Mammary epithelial cell (primary cell): ENCODE data around the gene MSANTD2.

ENCODE experiments used
- EZH2 ChIP-seq: IDR thresholded peaks from 2 replicates; pipeline ENCODE4 v1.6.1; 2012; ENCODE audit warnings: low read length, inconsistent platforms, borderline replicate concordance
- TF ChIP-seq, protein P1 (sequence below), 2 donors: IDR thresholded peaks in 1 of 2; conservative IDR thresholded peaks in 1 of 2; 2 replicates each; pipeline ENCODE4 v1.5.1; 2011 to 2012; ENCODE audit warnings: inconsistent platforms in 2 of 2, low read length in 2 of 2, mild to moderate bottlenecking in 2 of 2, control low read depth in 1 of 2, low read depth in 1 of 2; ENCODE audit not compliant: insufficient read depth in 1 of 2; ENCODE audit errors: extremely low read depth in 1 of 2

GRCh38 chr11:124799348-124800225 lies 619 bp downstream of the MSANTD2 start:
- TF ChIP-seq, protein P1, sequence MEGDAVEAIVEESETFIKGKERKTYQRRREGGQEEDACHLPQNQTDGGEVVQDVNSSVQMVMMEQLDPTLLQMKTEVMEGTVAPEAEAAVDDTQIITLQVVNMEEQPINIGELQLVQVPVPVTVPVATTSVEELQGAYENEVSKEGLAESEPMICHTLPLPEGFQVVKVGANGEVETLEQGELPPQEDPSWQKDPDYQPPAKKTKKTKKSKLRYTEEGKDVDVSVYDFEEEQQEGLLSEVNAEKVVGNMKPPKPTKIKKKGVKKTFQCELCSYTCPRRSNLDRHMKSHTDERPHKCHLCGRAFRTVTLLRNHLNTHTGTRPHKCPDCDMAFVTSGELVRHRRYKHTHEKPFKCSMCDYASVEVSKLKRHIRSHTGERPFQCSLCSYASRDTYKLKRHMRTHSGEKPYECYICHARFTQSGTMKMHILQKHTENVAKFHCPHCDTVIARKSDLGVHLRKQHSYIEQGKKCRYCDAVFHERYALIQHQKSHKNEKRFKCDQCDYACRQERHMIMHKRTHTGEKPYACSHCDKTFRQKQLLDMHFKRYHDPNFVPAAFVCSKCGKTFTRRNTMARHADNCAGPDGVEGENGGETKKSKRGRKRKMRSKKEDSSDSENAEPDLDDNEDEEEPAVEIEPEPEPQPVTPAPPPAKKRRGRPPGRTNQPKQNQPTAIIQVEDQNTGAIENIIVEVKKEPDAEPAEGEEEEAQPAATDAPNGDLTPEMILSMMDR (conservative IDR thresholded peaks at IDR 0.05 in 1 of 2, IDR thresholded peaks at IDR 0.05 in 1 of 2; ENCODE audit: extremely low read depth in 1 of 2, insufficient read depth in 1 of 2, low read depth in 1 of 2, low read length in 2 of 2) = no peak
- no peak for TF ChIP-seq EZH2
